Stimulated activated CD4-positive, alpha-beta T cell treated with anti-CD3 and anti-CD28 coated beads, Interleukin-4, amount 100 ng/mL, for 24 hours (primary cell): ENCODE measurements around the gene TSPEAR.
"Not testable (repeated sequence)": the region's sequence is repeated elsewhere in the genome, so short reads cannot be mapped to it uniquely, and the experiment has no call there.

ENCODE experiments used
- DNase-seq: peaks from one replicate; pipeline ENCODE4 v3.0.0-alpha.2; 2020

Gene TSPEAR

DNA sequence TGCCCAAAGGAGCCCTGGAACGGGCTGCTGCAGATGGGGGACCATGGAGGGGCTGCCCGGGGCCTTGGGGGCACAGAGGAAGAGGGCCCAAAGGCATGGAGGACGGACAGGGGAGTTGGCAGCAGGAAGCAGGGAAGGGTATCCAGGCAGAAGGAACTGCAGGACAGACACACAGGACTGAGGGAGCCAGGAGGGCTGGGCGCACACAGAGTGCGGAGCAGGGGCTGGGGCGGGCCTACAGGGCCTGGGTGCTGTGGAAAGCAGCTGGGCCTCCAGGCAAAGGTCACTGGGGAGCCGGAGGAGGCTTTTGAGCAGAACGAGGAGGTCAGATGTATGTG, 199.5 kb downstream of the TSPEAR start:
- no peak for DNase-seq

DNA sequence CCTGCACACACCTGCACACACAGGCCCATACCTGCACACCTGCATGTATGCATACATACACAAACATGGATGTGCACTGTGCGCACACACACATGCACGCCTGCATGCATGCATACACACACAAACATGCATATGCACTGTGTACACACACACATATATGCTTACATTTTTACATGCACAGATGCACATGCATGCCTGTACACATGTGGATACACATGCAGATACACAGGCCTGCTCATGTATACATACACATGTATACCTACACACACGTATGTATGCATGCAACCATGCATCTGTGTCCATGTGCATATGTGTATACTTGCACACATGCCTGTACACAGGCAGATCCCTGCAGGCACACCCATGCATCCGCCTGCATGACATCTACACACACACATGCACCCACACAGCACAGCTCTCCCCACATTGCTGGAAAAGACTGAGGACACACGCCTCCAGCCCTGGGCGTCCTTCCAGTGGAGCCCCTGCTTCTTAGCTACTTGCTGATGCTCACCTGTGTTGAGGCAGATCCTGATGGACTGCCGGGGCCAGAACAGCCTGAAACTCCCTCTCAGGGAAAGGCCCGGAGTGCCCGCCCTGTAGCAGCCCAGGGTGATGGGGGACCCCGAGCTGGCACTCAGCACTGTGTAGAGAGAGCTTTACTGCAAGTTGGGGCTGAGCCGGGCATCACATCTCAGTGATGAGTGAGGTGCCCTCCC, 200.0 kb downstream of the TSPEAR start:
- no peak for DNase-seq

- peak; percentile 78 for DNase-seq
Measured at GRCh38 chr21:44510508-44511218, 200.7 kb downstream of the TSPEAR start.

DNA sequence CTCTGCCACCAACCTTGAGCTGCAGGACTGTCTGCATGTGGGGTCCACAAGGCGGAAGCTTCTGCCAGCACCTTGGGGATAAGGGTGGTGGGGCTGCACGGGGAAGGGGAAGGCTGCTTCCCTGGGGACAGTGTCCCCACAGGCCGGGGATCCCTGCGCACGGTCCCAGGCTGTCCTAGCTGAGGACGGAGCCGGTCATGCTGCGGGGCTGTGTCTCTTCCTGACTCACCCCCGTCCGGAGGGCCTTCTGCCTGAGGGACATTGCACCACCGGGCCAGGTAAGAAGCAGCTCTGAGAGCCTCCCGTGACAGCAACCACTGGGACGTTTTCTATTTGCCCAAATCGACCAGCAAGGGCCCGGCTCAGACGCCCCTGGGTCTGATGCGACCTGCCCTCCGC, 201.3 kb downstream of the TSPEAR start:
- no peak for DNase-seq

GRCh38 chr21:44509539-44509938, 201.8 kb downstream of the TSPEAR start:
- no peak for DNase-seq

DNA sequence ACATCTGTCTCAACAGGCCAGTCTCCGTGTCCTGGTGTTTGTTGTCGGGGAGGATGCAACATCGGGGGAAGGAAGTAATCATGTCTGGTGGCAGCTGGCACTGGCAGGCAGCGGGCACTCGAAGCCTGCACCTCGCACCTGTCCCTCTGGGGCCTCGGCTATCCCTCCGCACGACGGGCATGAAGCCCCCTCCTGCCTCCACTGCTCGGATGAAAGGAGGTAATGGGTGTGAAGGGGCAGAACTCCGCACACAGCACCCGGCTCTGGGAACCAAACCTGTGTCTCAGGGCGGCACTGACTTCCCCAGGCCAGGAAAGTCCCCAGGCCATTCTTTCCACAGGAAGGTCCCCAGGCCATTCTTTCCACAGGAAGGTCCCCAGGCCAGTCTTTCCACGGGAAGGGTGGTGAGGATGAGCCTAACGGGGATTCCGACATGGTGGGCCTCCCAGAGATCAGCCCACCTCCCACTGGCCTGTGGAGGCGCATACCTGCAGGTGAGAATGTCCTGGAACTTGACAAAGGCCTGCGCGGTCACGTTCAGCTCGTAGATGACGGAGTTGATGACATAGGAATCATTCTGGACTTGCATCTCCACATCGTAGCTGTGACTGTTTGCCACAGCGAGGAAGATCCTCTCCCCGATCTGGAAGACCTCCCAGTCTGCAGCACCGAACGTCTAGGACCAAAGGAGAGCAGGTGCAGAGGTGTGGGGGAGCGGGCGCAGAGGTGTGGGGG, 202.5 kb downstream of the TSPEAR start:
- DNase-seq = no peak

GRCh38 chr21:44508426-44508710, 203.0 kb downstream of the TSPEAR start:
- no peak for DNase-seq

DNA sequence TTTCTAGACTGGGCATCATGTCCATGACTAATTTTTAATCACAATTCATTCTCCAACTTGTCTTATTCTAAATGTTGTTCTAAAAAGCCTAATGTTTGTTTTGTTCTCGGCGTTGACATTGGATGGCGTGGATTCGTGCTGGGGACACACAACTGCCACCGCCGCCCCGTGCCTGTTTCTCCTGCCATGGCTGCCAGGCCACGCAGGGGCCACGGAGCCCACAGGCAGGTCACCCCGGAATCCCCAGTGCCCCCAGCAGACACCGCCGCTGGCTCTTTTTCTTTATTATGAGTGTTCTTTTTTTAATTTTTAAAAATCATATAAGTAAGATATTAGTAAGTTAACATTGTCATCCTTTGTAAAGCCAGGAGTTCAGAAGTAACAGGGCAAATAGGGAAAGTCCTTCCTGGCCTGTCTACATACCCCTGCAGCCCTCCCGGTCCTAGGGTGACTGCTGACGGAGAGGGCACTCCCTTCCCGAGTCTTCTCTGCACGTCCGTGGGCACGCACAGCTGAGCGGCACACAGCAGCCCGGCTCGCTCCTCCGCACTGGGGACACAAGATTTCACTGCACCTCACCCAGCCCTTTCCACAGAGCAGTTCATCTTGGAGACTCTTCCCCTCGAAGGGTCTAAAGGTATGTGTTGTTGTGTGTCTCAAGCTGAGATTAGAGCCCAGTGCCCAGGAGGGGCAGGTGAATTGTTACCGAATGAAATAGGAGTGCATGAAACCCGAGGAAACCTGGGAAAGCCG, 203.5 kb downstream of the TSPEAR start:
- DNase-seq = no peak

- DNase-seq = no peak
Measured at GRCh38 chr21:44506279-44507255, 204.8 kb downstream of the TSPEAR start.

GRCh38 chr21:44505673-44506278, 205.6 kb downstream of the TSPEAR start:
- no peak for DNase-seq

DNA sequence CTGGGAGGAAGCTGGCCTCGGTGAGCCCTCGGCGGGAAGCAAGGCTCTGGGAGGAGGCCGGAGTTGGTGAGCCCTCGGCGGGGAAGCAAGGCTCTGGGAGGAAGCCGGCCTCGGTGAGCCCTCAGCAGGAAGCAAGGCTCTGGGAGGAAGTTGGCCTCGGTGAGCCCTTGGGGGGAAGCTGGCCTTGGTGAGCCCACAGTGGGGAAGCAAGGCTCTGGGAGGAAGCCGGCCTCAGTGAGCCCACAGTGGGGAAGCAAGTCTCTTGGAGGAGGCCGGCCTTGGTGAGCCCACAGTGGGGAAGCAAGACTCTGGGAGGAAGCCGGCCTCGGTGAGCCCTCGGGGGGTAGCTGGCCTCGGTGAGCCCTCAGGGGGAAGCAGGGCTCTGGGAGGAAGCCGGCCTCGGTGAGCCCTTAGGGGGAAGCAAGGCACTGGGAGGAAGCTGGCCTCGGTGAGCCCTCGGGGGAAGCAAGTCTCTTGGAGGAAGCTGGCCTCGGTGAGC, 207.4 kb downstream of the TSPEAR start:
- no peak for DNase-seq

- not testable (repeated sequence) for DNase-seq
Measured at GRCh38 chr21:44503006-44503889, 208.1 kb downstream of the TSPEAR start.

DNA sequence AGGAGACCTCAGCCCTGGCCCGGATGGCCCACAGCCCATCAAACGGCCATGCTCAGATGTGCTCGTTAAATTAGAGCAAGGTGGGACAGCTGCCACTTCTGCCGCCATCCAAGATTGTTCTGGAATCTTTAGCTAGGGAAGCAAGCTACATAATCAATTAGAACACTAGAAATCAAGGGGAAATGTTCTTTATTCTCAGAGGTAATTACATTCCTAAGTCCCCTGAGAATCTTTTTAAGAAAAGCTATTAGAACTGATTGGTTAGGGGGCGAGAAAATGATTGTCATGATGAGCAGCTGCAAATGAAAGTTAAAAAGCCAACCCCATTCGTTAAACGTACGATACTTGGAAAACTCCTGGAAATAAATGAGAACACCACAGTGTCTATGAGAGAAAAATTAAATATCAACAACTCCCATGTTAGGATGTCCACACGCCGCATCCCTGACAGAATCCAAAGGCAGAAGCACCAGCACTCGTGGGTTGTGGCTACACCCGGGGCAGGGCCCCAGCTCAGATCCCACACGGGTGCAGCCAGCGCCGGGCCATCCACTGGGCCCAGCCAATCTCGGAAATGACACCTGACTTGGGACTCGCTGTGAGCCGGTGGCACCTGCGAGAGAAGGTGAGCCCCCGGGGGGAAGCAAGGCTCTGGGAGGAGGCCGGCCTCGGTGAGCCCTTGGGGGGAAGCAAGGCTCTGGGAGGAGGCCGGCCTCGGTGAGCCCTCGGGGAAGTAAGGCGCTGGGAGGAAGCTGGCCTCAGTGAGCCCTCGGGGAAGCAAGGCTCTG, 209.0 kb downstream of the TSPEAR start:
- no peak for DNase-seq

DNA sequence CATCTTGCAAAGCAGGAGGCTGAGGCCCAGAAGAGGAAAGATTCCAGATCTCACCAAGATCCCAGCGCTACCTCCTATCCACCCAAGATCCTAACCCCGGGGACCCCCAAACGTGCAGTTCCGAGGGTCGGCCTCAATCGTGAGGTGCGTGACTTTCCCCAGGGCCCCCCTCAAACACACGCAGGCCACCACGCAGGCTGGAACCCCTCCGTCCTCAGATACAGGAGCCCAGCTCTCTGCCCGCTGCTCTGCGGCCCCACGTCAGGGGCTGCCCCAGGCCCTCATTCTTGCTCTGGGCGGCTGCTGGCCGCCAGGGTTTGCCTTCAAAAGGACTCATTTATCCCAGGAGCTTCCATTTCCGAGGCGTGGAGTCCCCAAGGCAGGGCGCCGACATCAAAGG, 211.3 kb downstream of the TSPEAR start:
- DNase-seq = no peak

- DNase-seq = no peak
Measured at GRCh38 chr21:44499631-44500030, 211.7 kb downstream of the TSPEAR start.

DNA sequence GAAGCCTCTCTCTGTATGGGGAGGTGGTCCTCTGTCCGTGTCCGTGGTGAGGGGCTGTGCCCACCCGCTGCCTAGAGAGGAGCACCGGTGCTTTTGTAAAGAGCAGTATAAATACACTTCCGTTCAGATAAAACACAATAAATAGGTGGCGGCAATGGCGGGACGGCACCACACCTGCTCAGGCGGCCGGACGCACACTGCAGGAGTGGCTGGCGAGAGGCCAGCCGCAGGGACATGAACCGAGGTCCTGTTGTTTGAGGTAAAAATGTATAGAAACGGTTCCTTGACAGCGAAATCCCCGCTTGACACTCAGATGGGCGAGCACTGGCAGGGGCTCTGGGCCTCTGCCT, 212.2 kb downstream of the TSPEAR start:
- no peak for DNase-seq

DNA sequence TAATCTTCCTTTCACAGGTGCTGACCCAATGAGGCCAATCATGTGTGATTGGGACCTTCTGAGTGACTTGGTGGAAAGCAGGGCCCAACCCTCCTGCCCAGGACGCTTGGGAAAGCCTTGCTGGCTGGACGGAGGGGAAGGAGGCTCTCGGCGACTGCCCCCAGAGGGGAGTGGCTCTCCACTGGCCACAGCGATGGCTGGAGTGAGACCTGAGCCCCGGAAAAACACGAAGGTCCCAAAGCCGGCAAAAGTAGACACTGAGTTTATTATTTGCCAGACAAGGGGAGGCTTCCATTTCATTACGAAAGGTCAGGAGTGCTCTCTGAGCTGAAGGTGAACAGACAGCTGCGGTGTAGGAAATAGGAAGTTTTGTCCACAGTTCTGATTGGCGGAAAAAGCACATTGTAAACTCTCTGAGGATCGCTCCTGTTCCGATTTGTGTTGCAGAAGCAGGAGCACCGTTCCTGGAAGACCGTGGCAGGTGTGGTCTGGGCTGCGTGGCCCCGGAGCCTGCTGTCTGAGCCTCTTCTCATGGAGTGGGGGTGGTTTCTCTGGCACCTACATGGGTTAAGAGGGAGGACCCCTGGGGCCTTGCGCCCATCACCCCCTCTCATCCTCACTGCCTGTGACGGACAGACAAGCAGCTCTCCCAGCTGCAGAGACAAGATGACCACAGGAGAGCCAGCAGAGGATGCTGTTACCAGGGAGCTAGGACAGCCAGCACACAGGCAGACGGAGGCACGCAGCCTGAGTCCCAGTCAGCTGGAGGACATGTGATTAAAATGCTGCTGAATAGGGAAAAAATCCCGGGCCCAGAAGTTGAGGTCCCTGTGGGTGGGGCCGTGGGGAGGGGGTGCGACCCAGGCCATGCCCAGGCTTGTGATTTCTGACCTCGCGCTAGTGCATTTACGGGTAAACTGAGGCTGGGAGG, 212.8 kb downstream of the TSPEAR start:
- DNase-seq = no peak

DNA sequence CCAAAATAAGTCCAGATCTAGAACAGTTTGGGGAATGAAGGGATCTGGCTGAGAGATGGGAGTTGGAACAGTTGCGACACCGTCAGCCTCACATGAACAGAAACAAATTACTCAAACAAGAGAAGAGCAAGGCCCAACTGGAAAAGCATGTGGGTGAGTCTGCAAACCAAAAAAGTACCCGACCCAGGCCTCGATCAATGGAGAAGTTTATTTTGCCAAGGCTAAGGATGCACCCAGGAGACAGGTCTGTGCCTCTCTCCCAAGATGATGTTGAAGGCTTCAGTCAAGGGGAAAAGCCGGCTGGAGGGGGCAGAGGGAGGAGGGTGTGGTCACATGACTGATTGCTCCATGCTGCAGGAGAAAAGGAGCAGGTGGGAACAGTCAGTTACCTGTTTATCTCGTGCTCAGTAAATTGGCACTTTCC, 213.7 kb downstream of the TSPEAR start:
- no peak for DNase-seq
